H9 (cell line): ENCODE measurements around the gene C22orf23. TPM values are rescaled to one million over a fixed set of nuclear protein-coding genes. Genes with fewer than 3 reads are reported as not detected.

ENCODE experiments used
- DNase-seq: peaks from one replicate; pipeline ENCODE4 v3.0.0-alpha.2; 2017
- H2AFZ ChIP-seq: one replicate; pipeline ENCODE4 v1.6.1; 2013; ENCODE audit warnings: mild to moderate bottlenecking, low read length, control low read depth, moderate library complexity
- H2AK5ac ChIP-seq: 2 replicates; pipeline ENCODE4 v1.6.1; 2013; ENCODE audit warnings: low read length, control low read depth, mixed read lengths; ENCODE audit not compliant: insufficient read length
- H2BK120ac ChIP-seq: one replicate; pipeline ENCODE4 v1.6.1; 2013; ENCODE audit warnings: low read depth, mild to moderate bottlenecking, low read length, control low read depth, inconsistent platforms; ENCODE audit not compliant: poor library complexity, severe bottlenecking
- H2BK12ac ChIP-seq: 2 replicates; pipeline ENCODE4 v1.6.1; 2013; ENCODE audit warnings: low read length, control low read depth, mixed read lengths, low read depth; ENCODE audit not compliant: insufficient read length
- H2BK15ac ChIP-seq: 2 replicates; pipeline ENCODE4 v1.6.1; 2013; ENCODE audit warnings: low read depth, low read length, control low read depth
- H2BK20ac ChIP-seq: one replicate; pipeline ENCODE4 v1.6.1; 2013; ENCODE audit warnings: low read depth, mild to moderate bottlenecking, low read length, control low read depth, inconsistent platforms; ENCODE audit not compliant: poor library complexity, severe bottlenecking
- H2BK5ac ChIP-seq: 2 replicates; pipeline ENCODE4 v1.6.1; 2013; ENCODE audit warnings: low read length, control low read depth, mixed read lengths; ENCODE audit not compliant: insufficient read length
- H3K14ac ChIP-seq: 2 replicates; pipeline ENCODE4 v1.6.1; 2013; ENCODE audit warnings: low read length, control low read depth; ENCODE audit not compliant: insufficient read depth
- H3K18ac ChIP-seq: 2 replicates; pipeline ENCODE4 v1.6.1; 2013; ENCODE audit warnings: low read depth, mild to moderate bottlenecking, mixed read lengths, low read length, control low read depth; ENCODE audit not compliant: insufficient read length
- H3K23ac ChIP-seq: 2 replicates; pipeline ENCODE4 v1.6.1; 2013; ENCODE audit warnings: low read length, control low read depth, mixed read lengths, low read depth; ENCODE audit not compliant: insufficient read length
- H3K23me2 ChIP-seq: 2 replicates; pipeline ENCODE4 v1.6.1; 2013; ENCODE audit warnings: low read depth, mild to moderate bottlenecking, mixed read lengths, low read length, control low read depth; ENCODE audit not compliant: insufficient read length, poor library complexity, severe bottlenecking
- H3K27ac ChIP-seq: 2 replicates; pipeline ENCODE4 v1.5.1; 2013; ENCODE audit warnings: low read length, control low read depth, mixed read lengths, low read depth; ENCODE audit not compliant: insufficient read length
- H3K27me3 ChIP-seq: 2 replicates; pipeline ENCODE4 v1.6.1; 2013; ENCODE audit warnings: low read length, control low read depth, inconsistent platforms; ENCODE audit not compliant: insufficient read depth
- H3K4ac ChIP-seq: 2 replicates; pipeline ENCODE4 v1.6.1; 2013; ENCODE audit warnings: low read depth, mild to moderate bottlenecking, control low read depth, inconsistent platforms, low read length, moderate library complexity
- H3K4me1 ChIP-seq: 2 replicates; pipeline ENCODE4 v1.6.1; 2013; ENCODE audit warnings: low read length, control low read depth, inconsistent platforms; ENCODE audit not compliant: insufficient read depth
- H3K4me2 ChIP-seq: 2 replicates; pipeline ENCODE4 v1.6.1; 2013; ENCODE audit warnings: low read length, control low read depth, mixed read lengths; ENCODE audit not compliant: insufficient read length, insufficient read depth
- H3K56ac ChIP-seq: 2 replicates; pipeline ENCODE4 v1.6.1; 2013; ENCODE audit warnings: low read depth, mild to moderate bottlenecking, mixed read lengths, low read length, control low read depth; ENCODE audit not compliant: insufficient read length
- H3K79me1 ChIP-seq: 2 replicates; pipeline ENCODE4 v1.6.1; 2013; ENCODE audit warnings: low read depth, mild to moderate bottlenecking, moderate library complexity, low read length, control low read depth, inconsistent platforms; ENCODE audit not compliant: insufficient read depth, poor library complexity, severe bottlenecking
- H3K79me2 ChIP-seq: 2 replicates; pipeline ENCODE4 v1.6.1; 2013; ENCODE audit warnings: low read length, control low read depth, inconsistent platforms; ENCODE audit not compliant: insufficient read depth
- H3K9ac ChIP-seq: 2 replicates; pipeline ENCODE4 v1.6.1; 2013; ENCODE audit warnings: low read length, control low read depth, mixed read lengths; ENCODE audit not compliant: insufficient read length; ENCODE audit errors: extremely low read depth
- H3K9me3 ChIP-seq: one replicate; pipeline ENCODE4 v1.6.1; 2013; ENCODE audit warnings: low read depth, low read length, inconsistent platforms; ENCODE audit not compliant: control insufficient read depth
- H3T11ph ChIP-seq: one replicate; pipeline ENCODE4 v1.6.1; 2013; ENCODE audit warnings: mild to moderate bottlenecking, low read length, control low read depth, inconsistent platforms
- H4K20me1 ChIP-seq: one replicate; pipeline ENCODE4 v1.6.1; 2013; ENCODE audit not compliant: control insufficient read depth, insufficient read length, insufficient read depth
- H4K5ac ChIP-seq: 2 replicates; pipeline ENCODE4 v1.6.1; 2013; ENCODE audit warnings: low read depth, mild to moderate bottlenecking, mixed read lengths, low read length, control low read depth; ENCODE audit not compliant: insufficient read length
- H4K8ac ChIP-seq: replicated peaks from 2 replicates; pipeline ENCODE4 v1.6.1; 2013; ENCODE audit warnings: low read length, control low read depth, mixed read lengths, low read depth; ENCODE audit not compliant: insufficient read length
- H4K91ac ChIP-seq: 2 replicates; pipeline ENCODE4 v1.6.1; 2013; ENCODE audit warnings: low read depth, mild to moderate bottlenecking, moderate library complexity, mixed read lengths, low read length, control low read depth; ENCODE audit not compliant: insufficient read length
- H3K27ac Mint-ChIP-seq, 3 experiments: 2 replicates in 2 of 3; 3 replicates in 1 of 3; pipeline ENCODE4 v1.8.0; 2020 to 2021; ENCODE audit warnings: mixed read lengths in 3 of 3, mild to moderate bottlenecking in 1 of 3, moderate library complexity in 1 of 3
- H3K27me3 Mint-ChIP-seq: 2 replicates; pipeline ENCODE4 v1.8.0; 2021; ENCODE audit warnings: low read depth, mild to moderate bottlenecking, moderate library complexity, mixed read lengths
- H3K36me3 Mint-ChIP-seq, 3 experiments: 2 replicates in 2 of 3; 3 replicates in 1 of 3; pipeline ENCODE4 v1.8.0; 2020 to 2021; ENCODE audit warnings: low read depth in 3 of 3, mixed read lengths in 3 of 3; ENCODE audit not compliant: insufficient read depth in 1 of 3
- H3K4me1 Mint-ChIP-seq, 2 experiments: 2 replicates each; pipeline ENCODE4 v1.8.0; 2020; ENCODE audit warnings: mixed read lengths in 2 of 2
- H3K4me3 Mint-ChIP-seq, 2 experiments: 2 replicates in 1 of 2; 3 replicates in 1 of 2; pipeline ENCODE4 v1.8.0; 2020 to 2021; ENCODE audit warnings: mild to moderate bottlenecking in 2 of 2, mixed read lengths in 2 of 2, moderate library complexity in 1 of 2
- H3K9me3 Mint-ChIP-seq, 2 experiments: 2 replicates in 1 of 2; 3 replicates in 1 of 2; pipeline ENCODE4 v1.8.0; 2020; ENCODE audit warnings: mild to moderate bottlenecking in 2 of 2, mixed read lengths in 2 of 2, moderate library complexity in 1 of 2
- WGBS: extraction: QIAGEN DNeasy Blood & Tissue Kit; methylation state at CpG from one replicate; pipeline ENCODE4 v1.1.7; 2013; ENCODE audit warnings: missing lambda C conversion rate, low lambda C conversion rate, mixed read lengths; ENCODE audit not compliant: insufficient read length; ENCODE audit errors: extremely low coverage; 5-methylcytosine and 5-hydroxymethylcytosine counted together
- total RNA-seq: library from RNA; stranded (reverse); gene quantifications from 2 replicates; pipeline ENCODE4 v1.2.1, GENCODE V29; 2021
- TF ChIP-seq, protein P1 (sequence below): fragments of 200-600 bp; sonication (generic); conservative IDR thresholded peaks from 3 replicates; pipeline ENCODE4 v1.8.0; 2021; ENCODE audit warnings: antibody characterized with exemption, mild to moderate bottlenecking

Gene C22orf23
- total RNA-seq, 1 experiment from 2014 or later = 0.57 TPM

GRCh38 chr22:37943825-37944198 is 9.6 kb downstream of the C22orf23 start:
- Histone ChIP-seq H3K27ac (no peak overlapping the region), H3T11ph (no peak overlapping the region), H3K4ac (no peak overlapping the region), H3K9ac (no peak overlapping the region), H3K18ac (no peak overlapping the region), H2AFZ (no peak overlapping the region), H4K20me1 (no peaks in the 10 kb centered on the region), H3K9me3 (no peaks in the 10 kb centered on the region), H2BK15ac (no peak overlapping the region), H4K5ac (no peak overlapping the region), H3K4me2 (no peak overlapping the region), H3K23me2 (no peaks in the 10 kb centered on the region), H3K79me2 (no peaks in the 10 kb centered on the region), H3K14ac (no peak overlapping the region), H3K56ac (no peak overlapping the region), H2BK12ac (no peak overlapping the region), H3K23ac (no peak overlapping the region), H2BK120ac (no peak overlapping the region), H3K27me3 (no peaks in the 10 kb centered on the region), H2BK5ac (no peak overlapping the region), H2BK20ac (no peak overlapping the region), H2AK5ac (no peak overlapping the region), H4K8ac (no peak overlapping the region), H3K4me1 (no peaks in the 10 kb centered on the region), H4K91ac (no peak overlapping the region), H3K79me1 (no peaks in the 10 kb centered on the region)
- Mint-ChIP-seq H3K4me3 (no peak overlapping the region), H3K36me3 (peaks cover 0 to 23% (median 14%) of the 10 kb centered on the region in 3 experiments; a peak in 6 of 7 replicates), H3K4me1 (peaks cover 0 to 4% of the 10 kb centered on the region in 2 experiments; a peak in 1 of 4 replicates), H3K9me3 (no peaks in the 10 kb centered on the region), H3K27ac (no peak overlapping the region), H3K27me3 (no peaks in the 10 kb centered on the region)
- no peak for DNase-seq
- TF ChIP-seq, protein P1, sequence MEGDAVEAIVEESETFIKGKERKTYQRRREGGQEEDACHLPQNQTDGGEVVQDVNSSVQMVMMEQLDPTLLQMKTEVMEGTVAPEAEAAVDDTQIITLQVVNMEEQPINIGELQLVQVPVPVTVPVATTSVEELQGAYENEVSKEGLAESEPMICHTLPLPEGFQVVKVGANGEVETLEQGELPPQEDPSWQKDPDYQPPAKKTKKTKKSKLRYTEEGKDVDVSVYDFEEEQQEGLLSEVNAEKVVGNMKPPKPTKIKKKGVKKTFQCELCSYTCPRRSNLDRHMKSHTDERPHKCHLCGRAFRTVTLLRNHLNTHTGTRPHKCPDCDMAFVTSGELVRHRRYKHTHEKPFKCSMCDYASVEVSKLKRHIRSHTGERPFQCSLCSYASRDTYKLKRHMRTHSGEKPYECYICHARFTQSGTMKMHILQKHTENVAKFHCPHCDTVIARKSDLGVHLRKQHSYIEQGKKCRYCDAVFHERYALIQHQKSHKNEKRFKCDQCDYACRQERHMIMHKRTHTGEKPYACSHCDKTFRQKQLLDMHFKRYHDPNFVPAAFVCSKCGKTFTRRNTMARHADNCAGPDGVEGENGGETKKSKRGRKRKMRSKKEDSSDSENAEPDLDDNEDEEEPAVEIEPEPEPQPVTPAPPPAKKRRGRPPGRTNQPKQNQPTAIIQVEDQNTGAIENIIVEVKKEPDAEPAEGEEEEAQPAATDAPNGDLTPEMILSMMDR = no peak
- no CpG with 5 or more reads among the region's 7 CpGs for WGBS
